ENCODE results near the gene TTC23. TPM values are rescaled to one million over a fixed set of nuclear protein-coding genes. Genes with fewer than 3 reads are reported as not detected.

Gene TTC23
- total and polyA plus RNA-seq, 4 donors = 8.3 to 33.6 (median 20.3) TPM

- Histone ChIP-seq H3K4me3 (ENCODE audit: low read length in 2 of 2) (no peak overlapping the region), H3K4me1 (ENCODE audit: control insufficient read depth in 1 of 2, insufficient read depth in 2 of 2, low read length in 2 of 2) (no peaks in the 10 kb centered on the region), H3K9me3 (ENCODE audit: control insufficient read depth, low read length) (no peaks in the 10 kb centered on the region), H3K27ac (ENCODE audit: low read depth in 1 of 2, low read length in 2 of 2) (no peak overlapping the region), H3K27me3 (ENCODE audit: control insufficient read depth in 1 of 2, insufficient read depth in 2 of 2, low read length in 1 of 2) (no peaks in the 10 kb centered on the region), H3K36me3 (ENCODE audit: control insufficient read depth in 1 of 2, insufficient read depth in 2 of 2, low read length in 1 of 2) (peaks cover 0 to 6% of the 10 kb centered on the region in 2 donors)
- intact Hi-C loops (cut with DNase I) = no loop called here
- WGBS, 2 donors = 92 to 93% methylated on average over 15 of the region's 15 CpGs
- DNase-seq = no peak
- peak; percentile 16 for ATAC-seq (ENCODE audit: low FRiP score)
Observed at GRCh38 chr15:99138491-99138982, 110.8 kb downstream of the TTC23 start.

GRCh38 chr15:99137877-99138276 lies 111.5 kb downstream of the TTC23 start:
- no peaks in the 10 kb centered on the region for H3K4me1 ChIP-seq (ENCODE audit: control insufficient read depth in 1 of 2, insufficient read depth in 2 of 2, low read length in 2 of 2)
- no peak overlapping the region for H3K27ac ChIP-seq (ENCODE audit: low read depth in 1 of 2, low read length in 2 of 2)
- ATAC-seq (ENCODE audit: low FRiP score) = no peak
- no peak overlapping the region for H3K4me3 ChIP-seq (ENCODE audit: low read length in 2 of 2)
- H3K36me3 ChIP-seq (ENCODE audit: control insufficient read depth in 1 of 2, insufficient read depth in 2 of 2, low read length in 1 of 2) = peaks cover 0 to 6% of the 10 kb centered on the region in 2 donors
- intact Hi-C loops (cut with DNase I) = no loop called here
- 81 to 91% methylated on average over 5 of the region's 5 CpGs for WGBS, 2 donors
- no peaks in the 10 kb centered on the region for H3K27me3 ChIP-seq (ENCODE audit: control insufficient read depth in 1 of 2, insufficient read depth in 2 of 2, low read length in 1 of 2)
- H3K9me3 ChIP-seq (ENCODE audit: control insufficient read depth, low read length) = no peaks in the 10 kb centered on the region
- no peak for DNase-seq

- H3K4me1 ChIP-seq (ENCODE audit: control insufficient read depth in 1 of 2, insufficient read depth in 2 of 2, low read length in 2 of 2) = no peaks in the 10 kb centered on the region
- H3K4me3 ChIP-seq (ENCODE audit: low read length in 2 of 2) = no peak overlapping the region
- H3K9me3 ChIP-seq (ENCODE audit: control insufficient read depth, low read length) = no peaks in the 10 kb centered on the region
- DNase-seq = no peak
- intact Hi-C loops (cut with DNase I) = no loop called here
- no peaks in the 10 kb centered on the region for H3K27me3 ChIP-seq (ENCODE audit: control insufficient read depth in 1 of 2, insufficient read depth in 2 of 2, low read length in 1 of 2)
- no peak for ATAC-seq (ENCODE audit: low FRiP score)
- 79 to 82% methylated on average over 13 of the region's 13 CpGs for WGBS, 2 donors
- peaks cover 0 to 6% of the 10 kb centered on the region in 2 donors for H3K36me3 ChIP-seq (ENCODE audit: control insufficient read depth in 1 of 2, insufficient read depth in 2 of 2, low read length in 1 of 2)
- no peak overlapping the region for H3K27ac ChIP-seq (ENCODE audit: low read depth in 1 of 2, low read length in 2 of 2)
Observed at GRCh38 chr15:99137111-99137546, 112.3 kb downstream of the TTC23 start.

- intact Hi-C loops (cut with DNase I) = no loop called here
- no peaks in the 10 kb centered on the region for H3K4me1 ChIP-seq (ENCODE audit: control insufficient read depth in 1 of 2, insufficient read depth in 2 of 2, low read length in 2 of 2)
- H3K36me3 ChIP-seq (ENCODE audit: control insufficient read depth in 1 of 2, insufficient read depth in 2 of 2, low read length in 1 of 2) = peaks cover 0 to 10% of the 10 kb centered on the region in 2 donors
Observed at GRCh38 chr15:99135194-99135593, 114.2 kb downstream of the TTC23 start.

GRCh38 chr15:99134317-99134821 lies 115.0 kb downstream of the TTC23 start:
- H3K4me3 ChIP-seq (ENCODE audit: low read length in 2 of 2) = no peak overlapping the region
- WGBS, 2 donors = 87 to 88% methylated on average over 11 of the region's 11 CpGs
- intact Hi-C loops (cut with DNase I) = no loop called here
- no peaks in the 10 kb centered on the region for H3K27me3 ChIP-seq (ENCODE audit: control insufficient read depth in 1 of 2, insufficient read depth in 2 of 2, low read length in 1 of 2)
- no peaks in the 10 kb centered on the region for H3K9me3 ChIP-seq (ENCODE audit: control insufficient read depth, low read length)
- H3K27ac ChIP-seq (ENCODE audit: low read depth in 1 of 2, low read length in 2 of 2) = no peak overlapping the region
- ATAC-seq (ENCODE audit: low FRiP score) = no peak
- no peaks in the 10 kb centered on the region for H3K4me1 ChIP-seq (ENCODE audit: control insufficient read depth in 1 of 2, insufficient read depth in 2 of 2, low read length in 2 of 2)
- H3K36me3 ChIP-seq (ENCODE audit: control insufficient read depth in 1 of 2, insufficient read depth in 2 of 2, low read length in 1 of 2) = peaks cover 2 to 10% of the 10 kb centered on the region in 2 donors
- no peak for DNase-seq

More at GRCh38 chr15:99135194-99135593, 114.2 kb downstream of the TTC23 start:
- Histone ChIP-seq H3K27me3 (ENCODE audit: control insufficient read depth in 1 of 2, insufficient read depth in 2 of 2, low read length in 1 of 2) (no peaks in the 10 kb centered on the region), H3K27ac (ENCODE audit: low read depth in 1 of 2, low read length in 2 of 2) (no peak overlapping the region), H3K9me3 (ENCODE audit: control insufficient read depth, low read length) (no peaks in the 10 kb centered on the region), H3K4me3 (ENCODE audit: low read length in 2 of 2) (no peak overlapping the region)
- DNase-seq (no peak), ATAC-seq (ENCODE audit: low FRiP score) (no peak)
- WGBS, 2 donors = 29 to 31% methylated on average over 4 of the region's 4 CpGs

- Histone ChIP-seq H3K4me3 (ENCODE audit: low read length in 2 of 2) (no peak overlapping the region), H3K27me3 (ENCODE audit: control insufficient read depth in 1 of 2, insufficient read depth in 2 of 2, low read length in 1 of 2) (no peaks in the 10 kb centered on the region), H3K27ac (ENCODE audit: low read depth in 1 of 2, low read length in 2 of 2) (no peak overlapping the region), H3K9me3 (ENCODE audit: control insufficient read depth, low read length) (no peaks in the 10 kb centered on the region), H3K4me1 (ENCODE audit: control insufficient read depth in 1 of 2, insufficient read depth in 2 of 2, low read length in 2 of 2) (no peaks in the 10 kb centered on the region), H3K36me3 (ENCODE audit: control insufficient read depth in 1 of 2, insufficient read depth in 2 of 2, low read length in 1 of 2) (peaks cover 2 to 10% of the 10 kb centered on the region in 2 donors)
- intact Hi-C loops (cut with DNase I) = no loop called here
- ATAC-seq (ENCODE audit: low FRiP score) (no peak), DNase-seq (no peak)
- 76 to 80% methylated on average over 18 of the region's 18 CpGs for WGBS, 2 donors
Observed at GRCh38 chr15:99132634-99133287, 116.6 kb downstream of the TTC23 start.

GRCh38 chr15:99132122-99132521 lies 117.3 kb downstream of the TTC23 start:
- no peak for ATAC-seq (ENCODE audit: low FRiP score)

GRCh38 chr15:99131441-99132023 lies 117.8 kb downstream of the TTC23 start:
- Histone ChIP-seq H3K27me3 (ENCODE audit: control insufficient read depth in 1 of 2, insufficient read depth in 2 of 2, low read length in 1 of 2) (no peaks in the 10 kb centered on the region), H3K4me3 (ENCODE audit: low read length in 2 of 2) (no peak overlapping the region), H3K9me3 (ENCODE audit: control insufficient read depth, low read length) (no peaks in the 10 kb centered on the region), H3K36me3 (ENCODE audit: control insufficient read depth in 1 of 2, insufficient read depth in 2 of 2, low read length in 1 of 2) (peaks cover 2 to 3% of the 10 kb centered on the region in 2 donors), H3K27ac (ENCODE audit: low read depth in 1 of 2, low read length in 2 of 2) (no peak overlapping the region), H3K4me1 (ENCODE audit: control insufficient read depth in 1 of 2, insufficient read depth in 2 of 2, low read length in 2 of 2) (no peaks in the 10 kb centered on the region)
- no peak for DNase-seq
- 91 to 94% methylated on average over 25 of the region's 25 CpGs for WGBS, 2 donors
- intact Hi-C loops (cut with DNase I) = no loop called here
- peak; percentile 5 for ATAC-seq (ENCODE audit: low FRiP score)

More at GRCh38 chr15:99132122-99132521, 117.3 kb downstream of the TTC23 start:
- Histone ChIP-seq H3K36me3 (ENCODE audit: control insufficient read depth in 1 of 2, insufficient read depth in 2 of 2, low read length in 1 of 2) (peaks cover 2 to 6% of the 10 kb centered on the region in 2 donors), H3K4me3 (ENCODE audit: low read length in 2 of 2) (no peak overlapping the region), H3K4me1 (ENCODE audit: control insufficient read depth in 1 of 2, insufficient read depth in 2 of 2, low read length in 2 of 2) (no peaks in the 10 kb centered on the region), H3K27me3 (ENCODE audit: control insufficient read depth in 1 of 2, insufficient read depth in 2 of 2, low read length in 1 of 2) (no peaks in the 10 kb centered on the region), H3K9me3 (ENCODE audit: control insufficient read depth, low read length) (no peaks in the 10 kb centered on the region), H3K27ac (ENCODE audit: low read depth in 1 of 2, low read length in 2 of 2) (no peak overlapping the region)
- no peak for DNase-seq
- 92 to 93% methylated on average over 4 of the region's 4 CpGs for WGBS, 2 donors
- intact Hi-C loops (cut with DNase I) = no loop called here

Measured in aorta (tissue), 5 donors.